Endothelial cell of umbilical vein (primary cell): ENCODE measurements around the gene SRCAP.

Experiments
- CTCF ChIP-seq, 2 donors: IDR thresholded peaks; 1 replicate in 1 of 2; 2 replicates in 1 of 2; pipeline ENCODE4 v1.5.1; 2011; ENCODE audit warnings: low read length in 2 of 2, mild to moderate bottlenecking in 2 of 2, moderate library complexity in 2 of 2, control low read depth in 1 of 2, inconsistent platforms in 1 of 2, low read depth in 1 of 2; ENCODE audit not compliant: insufficient read depth in 1 of 2; ENCODE audit errors: extremely low read depth in 1 of 2
- EZH2 ChIP-seq: IDR thresholded peaks from 2 replicates; pipeline ENCODE4 v1.6.1; 2012; ENCODE audit warnings: borderline replicate concordance, low read depth, mild to moderate bottlenecking, moderate library complexity, low read length, inconsistent platforms; ENCODE audit not compliant: severe bottlenecking
- FOS ChIP-seq: IDR thresholded peaks from 2 replicates; pipeline ENCODE4 v1.6.1; 2011; ENCODE audit warnings: mild to moderate bottlenecking, low read length, moderate library complexity, borderline replicate concordance; ENCODE audit not compliant: insufficient read depth
- GATA2 ChIP-seq: IDR thresholded peaks from 2 replicates; pipeline ENCODE4 v1.7.0; 2011; ENCODE audit warnings: low read depth, mild to moderate bottlenecking, moderate library complexity, mixed read lengths, low read length; ENCODE audit not compliant: insufficient read length, insufficient read depth
- JUN ChIP-seq: IDR thresholded peaks from 2 replicates; pipeline ENCODE4 v1.6.1; 2011; ENCODE audit warnings: borderline replicate concordance, low read depth; ENCODE audit not compliant: insufficient read length, insufficient read depth
- MYC ChIP-seq: IDR thresholded peaks from one replicate; pipeline ENCODE4 v1.6.1; 2011; ENCODE audit warnings: mild to moderate bottlenecking, low read depth, low read length
- POLR2A ChIP-seq: IDR thresholded peaks from 2 replicates; pipeline ENCODE4 v1.6.1; 2012; ENCODE audit warnings: low read depth, mild to moderate bottlenecking, control low read depth, low read length
- POLR2AphosphoS5 ChIP-seq: IDR thresholded peaks from 2 replicates; pipeline ENCODE4 v1.6.1; 2012; ENCODE audit warnings: low read depth, mild to moderate bottlenecking, control low read depth, low read length, moderate library complexity; ENCODE audit not compliant: insufficient read depth
- TF ChIP-seq, protein P1 (sequence below): IDR thresholded peaks from 2 replicates; pipeline ENCODE4 v1.6.1; 2011; ENCODE audit not compliant: insufficient read depth, insufficient read length

DNA sequence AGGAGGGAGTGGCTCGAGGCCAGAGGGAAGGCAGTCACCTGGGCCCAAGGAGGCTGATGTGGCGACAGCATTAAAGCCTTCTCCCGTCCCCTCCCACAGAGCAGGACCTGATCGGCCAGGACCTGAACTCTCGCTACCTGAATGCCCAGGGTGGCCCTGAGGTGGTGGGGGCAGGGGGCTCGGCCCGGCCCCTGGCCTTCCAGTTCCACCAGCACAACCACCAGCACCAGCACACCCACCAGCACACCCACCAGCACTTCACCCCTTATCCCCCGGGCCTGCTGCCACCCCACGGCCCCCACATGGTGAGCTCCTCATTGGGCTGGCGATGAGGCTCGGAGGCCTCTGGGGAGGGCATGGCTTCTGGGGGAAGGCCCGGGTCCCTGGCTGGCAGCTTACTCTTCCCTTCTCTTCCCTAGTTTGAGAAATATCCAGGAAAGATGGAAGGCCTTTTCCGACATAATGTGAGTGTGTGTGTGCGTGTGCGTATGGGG, 34.3 kb upstream of the SRCAP start:
- no peak for TF ChIP-seq CTCF (IDR thresholded peaks at IDR 0.05; ENCODE audit: extremely low read depth in 1 of 2, insufficient read depth in 1 of 2, low read depth in 1 of 2, low read length in 2 of 2)
- no peak for TF ChIP-seq EZH2
- TF ChIP-seq POLR2A: no peak
- no peak for TF ChIP-seq POLR2AphosphoS5
- TF ChIP-seq JUN: no peak
- no peak for TF ChIP-seq GATA2
- no peak for TF ChIP-seq FOS
- no peak for TF ChIP-seq MYC
- TF ChIP-seq, protein P1, sequence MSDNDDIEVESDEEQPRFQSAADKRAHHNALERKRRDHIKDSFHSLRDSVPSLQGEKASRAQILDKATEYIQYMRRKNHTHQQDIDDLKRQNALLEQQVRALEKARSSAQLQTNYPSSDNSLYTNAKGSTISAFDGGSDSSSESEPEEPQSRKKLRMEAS: no peak
